ENCODE data around the gene SDS.

Gene SDS

GRCh38 chr12:113388351-113388750, 15.3 kb downstream of the SDS start:
- TF ChIP-seq, protein P1, sequence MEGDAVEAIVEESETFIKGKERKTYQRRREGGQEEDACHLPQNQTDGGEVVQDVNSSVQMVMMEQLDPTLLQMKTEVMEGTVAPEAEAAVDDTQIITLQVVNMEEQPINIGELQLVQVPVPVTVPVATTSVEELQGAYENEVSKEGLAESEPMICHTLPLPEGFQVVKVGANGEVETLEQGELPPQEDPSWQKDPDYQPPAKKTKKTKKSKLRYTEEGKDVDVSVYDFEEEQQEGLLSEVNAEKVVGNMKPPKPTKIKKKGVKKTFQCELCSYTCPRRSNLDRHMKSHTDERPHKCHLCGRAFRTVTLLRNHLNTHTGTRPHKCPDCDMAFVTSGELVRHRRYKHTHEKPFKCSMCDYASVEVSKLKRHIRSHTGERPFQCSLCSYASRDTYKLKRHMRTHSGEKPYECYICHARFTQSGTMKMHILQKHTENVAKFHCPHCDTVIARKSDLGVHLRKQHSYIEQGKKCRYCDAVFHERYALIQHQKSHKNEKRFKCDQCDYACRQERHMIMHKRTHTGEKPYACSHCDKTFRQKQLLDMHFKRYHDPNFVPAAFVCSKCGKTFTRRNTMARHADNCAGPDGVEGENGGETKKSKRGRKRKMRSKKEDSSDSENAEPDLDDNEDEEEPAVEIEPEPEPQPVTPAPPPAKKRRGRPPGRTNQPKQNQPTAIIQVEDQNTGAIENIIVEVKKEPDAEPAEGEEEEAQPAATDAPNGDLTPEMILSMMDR (IDR thresholded peaks at IDR 0.05), result no peak
- Histone ChIP-seq H3K4me3 (ENCODE audit: low read depth in 1 of 2, low read length in 1 of 2) (no peak overlapping the region), H3K27me3 (no peaks in the 10 kb centered on the region), H3K4me1 (ENCODE audit: control insufficient read depth in 1 of 2, insufficient read depth in 1 of 2, low read depth in 1 of 2, low read length in 1 of 2) (no peaks in the 10 kb centered on the region), H3K36me3 (no peaks in the 10 kb centered on the region), H3K27ac (no peak overlapping the region), H3K9me3 (no peaks in the 10 kb centered on the region)

DNA sequence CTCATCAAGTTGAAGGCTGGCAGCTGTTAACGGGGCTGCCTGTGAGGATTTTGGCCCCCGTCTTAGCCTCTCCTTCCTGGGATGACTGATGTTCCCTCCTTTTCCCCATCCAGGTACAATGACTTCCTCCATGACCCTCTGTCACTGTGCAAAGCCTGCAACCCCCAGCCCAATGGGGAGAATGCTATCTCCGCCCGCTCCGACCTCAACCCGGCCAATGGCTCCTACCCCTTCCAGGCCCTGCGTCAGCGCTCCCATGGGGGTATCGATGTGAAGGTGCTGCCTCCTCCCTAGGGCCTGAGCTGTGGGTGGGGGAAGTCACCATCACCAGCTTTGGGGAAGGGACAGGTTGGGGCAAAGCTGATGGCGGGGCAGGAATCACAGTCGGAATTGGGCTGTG, 16.1 kb downstream of the SDS start:
- Histone ChIP-seq H3K4me1 (ENCODE audit: control insufficient read depth in 1 of 2, insufficient read depth in 1 of 2, low read depth in 1 of 2, low read length in 1 of 2) (no peaks in the 10 kb centered on the region), H3K27ac (no peak overlapping the region), H3K4me3 (ENCODE audit: low read depth in 1 of 2, low read length in 1 of 2) (no peak overlapping the region), H3K9me3 (no peaks in the 10 kb centered on the region), H3K36me3 (no peaks in the 10 kb centered on the region), H3K27me3 (no peaks in the 10 kb centered on the region)
- TF ChIP-seq, protein P1 (IDR thresholded peaks at IDR 0.05), result no peak

- Histone ChIP-seq H3K4me3 (ENCODE audit: low read depth in 1 of 2, low read length in 1 of 2) (no peak overlapping the region), H3K9me3 (no peaks in the 10 kb centered on the region), H3K27ac (no peak overlapping the region), H3K36me3 (no peaks in the 10 kb centered on the region), H3K27me3 (no peaks in the 10 kb centered on the region), H3K4me1 (ENCODE audit: control insufficient read depth in 1 of 2, insufficient read depth in 1 of 2, low read depth in 1 of 2, low read length in 1 of 2) (no peaks in the 10 kb centered on the region)
- TF ChIP-seq, protein P1 (IDR thresholded peaks at IDR 0.05), result no peak
Observed at GRCh38 chr12:113386866-113387566, 16.7 kb downstream of the SDS start.

DNA sequence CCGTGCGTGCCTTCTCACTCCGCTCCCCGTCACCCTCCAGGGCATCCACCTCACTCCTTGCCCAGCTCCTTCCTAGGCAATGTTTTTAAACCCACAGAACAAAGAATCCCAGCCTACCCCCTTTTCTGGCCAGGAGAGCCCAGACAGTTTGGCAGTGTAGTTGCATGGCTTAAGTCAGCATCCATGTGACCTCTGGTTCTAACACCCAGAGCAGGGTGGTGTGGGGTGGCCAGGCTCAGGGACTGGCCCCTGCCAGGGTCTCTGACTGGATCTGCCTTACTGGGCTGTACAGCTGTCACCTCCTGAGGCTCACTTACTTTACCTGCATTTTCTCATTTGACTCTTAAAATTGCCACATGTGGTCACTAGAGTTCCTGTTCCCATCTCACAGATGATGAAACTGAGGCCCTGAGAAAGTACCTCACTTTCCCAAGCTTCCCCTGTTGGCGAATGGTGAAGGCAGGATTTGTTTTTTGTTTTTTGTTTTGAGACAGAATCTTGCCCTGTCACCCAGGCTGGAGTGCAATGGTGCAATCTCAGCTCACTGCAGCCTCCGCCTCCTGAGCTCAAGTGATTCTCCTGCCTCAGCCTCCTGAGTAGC, 18.3 kb downstream of the SDS start:
- no peak overlapping the region for H3K4me3 ChIP-seq (ENCODE audit: low read depth in 1 of 2, low read length in 1 of 2)
- H3K36me3 ChIP-seq, result no peaks in the 10 kb centered on the region
- no peaks in the 10 kb centered on the region for H3K9me3 ChIP-seq
- no peaks in the 10 kb centered on the region for H3K4me1 ChIP-seq (ENCODE audit: control insufficient read depth in 1 of 2, insufficient read depth in 1 of 2, low read depth in 1 of 2, low read length in 1 of 2)
- no peak overlapping the region for H3K27ac ChIP-seq
- TF ChIP-seq, protein P1 (IDR thresholded peaks at IDR 0.05), result no peak
- H3K27me3 ChIP-seq, result no peaks in the 10 kb centered on the region

DNA sequence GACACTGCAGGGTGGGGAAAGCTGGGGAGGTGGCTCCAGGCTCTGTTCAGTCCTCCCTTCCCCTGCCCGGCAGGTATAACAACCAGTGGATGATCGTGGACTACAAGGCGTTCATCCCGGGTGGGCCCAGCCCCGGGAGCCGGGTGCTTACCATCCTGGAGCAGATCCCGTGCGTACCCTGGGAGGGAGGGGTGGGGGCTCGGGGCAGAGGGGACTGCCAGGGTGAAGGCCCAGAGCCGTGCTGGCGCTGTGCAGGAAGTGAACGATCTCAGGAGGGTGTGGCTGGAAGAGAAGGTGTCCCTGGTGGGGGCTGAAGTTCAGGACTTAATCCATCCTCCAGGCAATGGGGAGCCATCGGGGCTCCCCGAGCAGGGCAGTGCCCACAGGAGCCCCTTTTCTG, 18.9 kb downstream of the SDS start:
- TF ChIP-seq, protein P1 (IDR thresholded peaks at IDR 0.05), result no peak
- Histone ChIP-seq H3K27me3 (no peaks in the 10 kb centered on the region), H3K4me1 (ENCODE audit: control insufficient read depth in 1 of 2, insufficient read depth in 1 of 2, low read depth in 1 of 2, low read length in 1 of 2) (no peaks in the 10 kb centered on the region), H3K9me3 (no peaks in the 10 kb centered on the region), H3K27ac (no peak overlapping the region), H3K36me3 (no peaks in the 10 kb centered on the region), H3K4me3 (ENCODE audit: low read depth in 1 of 2, low read length in 1 of 2) (no peak overlapping the region)
